Epithelial cell of esophagus (primary cell): ENCODE measurements around the gene PLEKHO1.
A peak's percentile ranks its signal among the peaks of the same experiment; 100 is the strongest.

Source experiments
- DNase-seq: peaks from one replicate; pipeline ENCODE4 v3.0.0; 2010; ENCODE audit warnings: low read depth
- H3K4me3 ChIP-seq: 2 replicates; pipeline ENCODE4 v1.5.1; 2011; ENCODE audit warnings: mild to moderate bottlenecking, low read length, control low read depth
- TF ChIP-seq, protein P1 (sequence below): IDR thresholded peaks from 2 replicates; pipeline ENCODE4 v1.5.1; 2011; ENCODE audit warnings: low read depth, mild to moderate bottlenecking, low read length, control low read depth, inconsistent platforms; ENCODE audit not compliant: insufficient read depth; ENCODE audit errors: missing control alignments

The PLEKHO1 gene

DNA sequence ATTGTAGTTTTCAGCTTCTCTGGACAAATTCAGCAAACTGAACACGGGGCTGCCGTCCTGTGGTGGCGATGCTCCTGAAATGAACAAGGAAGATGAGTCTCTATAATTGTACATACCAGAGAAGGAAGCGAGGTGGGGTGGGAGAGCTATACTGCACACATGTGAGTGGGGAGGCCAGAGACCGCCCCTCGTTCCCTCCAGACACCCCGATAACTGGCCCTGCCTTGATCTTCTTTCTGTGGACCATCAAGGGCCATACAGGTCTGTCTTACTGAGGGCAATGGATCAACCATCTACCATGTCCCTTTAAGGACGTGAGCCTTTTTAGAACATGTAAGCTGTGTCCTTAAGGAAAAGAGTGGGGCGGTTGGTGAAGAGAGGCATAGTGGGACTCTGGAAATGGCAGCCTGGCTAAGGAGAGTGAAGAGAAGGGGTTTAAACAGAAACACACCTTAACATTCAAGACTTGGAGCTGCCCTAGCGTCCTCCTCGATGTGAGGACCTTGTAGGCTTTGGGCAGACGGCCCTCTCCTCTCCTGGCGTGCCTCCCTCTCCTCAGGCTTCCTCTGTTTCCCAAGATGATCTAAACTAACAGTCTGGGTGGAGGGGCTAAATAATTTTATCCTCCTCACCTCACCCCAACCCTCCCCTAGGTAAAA lies 5.8 kb downstream of the PLEKHO1 start:
- no peak overlapping the region for H3K4me3 ChIP-seq
- DNase-seq, result no peak
- TF ChIP-seq, protein P1, sequence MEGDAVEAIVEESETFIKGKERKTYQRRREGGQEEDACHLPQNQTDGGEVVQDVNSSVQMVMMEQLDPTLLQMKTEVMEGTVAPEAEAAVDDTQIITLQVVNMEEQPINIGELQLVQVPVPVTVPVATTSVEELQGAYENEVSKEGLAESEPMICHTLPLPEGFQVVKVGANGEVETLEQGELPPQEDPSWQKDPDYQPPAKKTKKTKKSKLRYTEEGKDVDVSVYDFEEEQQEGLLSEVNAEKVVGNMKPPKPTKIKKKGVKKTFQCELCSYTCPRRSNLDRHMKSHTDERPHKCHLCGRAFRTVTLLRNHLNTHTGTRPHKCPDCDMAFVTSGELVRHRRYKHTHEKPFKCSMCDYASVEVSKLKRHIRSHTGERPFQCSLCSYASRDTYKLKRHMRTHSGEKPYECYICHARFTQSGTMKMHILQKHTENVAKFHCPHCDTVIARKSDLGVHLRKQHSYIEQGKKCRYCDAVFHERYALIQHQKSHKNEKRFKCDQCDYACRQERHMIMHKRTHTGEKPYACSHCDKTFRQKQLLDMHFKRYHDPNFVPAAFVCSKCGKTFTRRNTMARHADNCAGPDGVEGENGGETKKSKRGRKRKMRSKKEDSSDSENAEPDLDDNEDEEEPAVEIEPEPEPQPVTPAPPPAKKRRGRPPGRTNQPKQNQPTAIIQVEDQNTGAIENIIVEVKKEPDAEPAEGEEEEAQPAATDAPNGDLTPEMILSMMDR, result no peak

DNA sequence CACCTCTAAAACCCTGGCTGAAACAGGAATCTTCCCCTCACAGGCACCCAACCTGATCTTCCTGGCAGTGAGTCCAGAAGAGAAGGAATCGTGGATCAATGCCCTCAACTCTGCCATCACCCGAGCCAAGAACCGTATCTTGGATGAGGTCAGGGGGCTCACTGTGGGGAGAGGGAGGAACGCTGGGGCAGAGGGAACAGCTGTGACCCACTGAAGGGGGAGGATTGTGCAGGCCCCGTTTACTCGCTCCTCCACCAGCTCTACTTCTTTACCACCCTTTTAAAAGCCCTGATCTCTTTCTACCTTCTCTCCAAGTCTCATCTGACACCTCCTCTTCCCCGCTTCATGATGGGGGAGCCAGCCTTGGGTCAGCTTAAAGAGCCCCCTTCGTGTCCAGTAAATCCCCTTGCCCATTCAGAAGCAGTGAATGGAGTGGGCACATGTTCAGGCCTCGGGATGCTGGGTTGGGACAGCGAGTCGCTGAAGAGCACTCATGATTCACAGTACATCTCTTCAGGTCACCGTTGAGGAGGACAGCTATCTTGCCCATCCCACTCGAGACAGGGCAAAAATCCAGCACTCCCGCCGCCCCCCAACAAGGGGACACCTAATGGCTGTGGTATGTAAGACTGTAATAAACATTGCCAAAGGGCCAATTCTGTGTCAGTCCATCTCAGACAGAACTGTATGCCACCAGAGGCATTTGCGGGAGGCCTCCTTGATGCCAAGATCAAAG lies 7.3 kb downstream of the PLEKHO1 start:
- no peak for DNase-seq
- no peak overlapping the region for H3K4me3 ChIP-seq
- TF ChIP-seq, protein P1, result no peak

DNA sequence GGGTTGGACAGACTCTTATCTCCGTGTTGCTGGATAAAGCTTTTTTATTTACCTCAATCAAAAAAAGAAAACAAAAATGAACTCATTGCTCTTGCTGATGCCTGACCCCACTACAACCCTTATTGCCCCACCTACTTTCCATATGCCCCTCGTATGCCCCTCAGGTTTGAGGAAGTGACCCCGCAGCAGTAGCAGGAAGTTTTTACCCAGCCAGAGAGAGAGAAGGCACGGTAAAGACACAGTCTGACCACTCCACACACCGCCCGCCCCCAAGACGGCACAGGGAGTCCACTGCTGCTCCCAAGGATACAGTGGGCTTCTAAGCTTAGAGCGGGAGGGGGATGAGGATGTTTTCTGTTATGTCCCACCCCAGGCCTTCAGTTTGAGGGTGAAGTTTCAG lies 9.8 kb downstream of the PLEKHO1 start:
- DNase-seq, result no peak
- H3K4me3 ChIP-seq, result no peak overlapping the region
- TF ChIP-seq, protein P1, result no peak

DNA sequence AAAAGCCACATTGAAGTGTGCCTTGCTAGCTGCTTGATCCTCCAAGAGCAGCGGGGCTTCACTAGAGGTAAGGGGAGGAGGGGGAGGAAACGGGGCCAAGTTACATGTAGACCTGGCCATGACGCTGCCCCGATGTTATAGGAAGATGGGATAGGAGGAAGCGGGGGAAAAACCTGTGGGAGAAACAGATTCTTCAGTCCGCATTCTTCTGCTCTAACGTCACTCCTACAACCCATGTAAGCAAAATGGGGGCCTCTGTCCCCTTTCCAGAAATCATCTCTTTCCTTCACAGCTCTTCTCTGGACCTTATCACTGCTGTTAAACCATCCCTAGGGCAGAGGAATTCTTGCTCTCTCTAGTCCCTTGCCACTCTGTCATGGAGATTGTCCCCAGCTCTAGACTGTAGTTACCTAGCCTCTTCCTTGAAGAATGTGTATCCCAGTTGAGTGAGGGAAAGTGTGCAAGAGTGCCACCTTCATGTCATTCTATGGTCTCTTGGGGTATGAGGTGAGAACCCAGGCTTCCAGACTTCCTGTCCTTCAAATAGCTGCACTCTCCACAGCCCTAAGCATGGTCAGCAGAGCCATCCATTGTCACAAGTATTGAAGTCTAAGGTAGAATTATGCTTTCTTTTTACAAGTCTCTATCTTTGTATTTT lies 11.4 kb downstream of the PLEKHO1 start:
- TF ChIP-seq, protein P1, result no peak
- H3K4me3 ChIP-seq, result no peak overlapping the region
- no peak for DNase-seq

- TF ChIP-seq, protein P1, result peak; percentile 8
- DNase-seq, result peak; percentile 16
- H3K4me3 ChIP-seq, result no peak overlapping the region
Measured at GRCh38 chr1:150161747-150162581, 12.2 kb downstream of the PLEKHO1 start.

- TF ChIP-seq, protein P1, result no peak
- H3K4me3 ChIP-seq, result peak overlapping the region; percentile 41
Measured at GRCh38 chr1:150162582-150162861, 12.8 kb downstream of the PLEKHO1 start.

More at GRCh38 chr1:150162582-150162861, 12.8 kb downstream of the PLEKHO1 start:
- DNase-seq, result no peak
